Mucosa of gallbladder (tissue), 1 donor: ENCODE results near the gene SIRPA. TPM values are rescaled to one million over a fixed set of nuclear protein-coding genes. Genes with fewer than 3 reads are reported as not detected.

Experiments used
- DNase-seq: peaks from one replicate; pipeline ENCODE4 v3.0.0-alpha.2; 2020; ENCODE audit warnings: low spot score
- total RNA-seq: library from RNA; stranded (reverse); gene quantifications from one replicate; pipeline ENCODE4 v1.2.1, GENCODE V29; 2021
- donor health status: DM: no; HTN: no; CAD: no.

The SIRPA gene
- total RNA-seq, 1 donor from 2014 or later = 53.4 TPM

DNA sequence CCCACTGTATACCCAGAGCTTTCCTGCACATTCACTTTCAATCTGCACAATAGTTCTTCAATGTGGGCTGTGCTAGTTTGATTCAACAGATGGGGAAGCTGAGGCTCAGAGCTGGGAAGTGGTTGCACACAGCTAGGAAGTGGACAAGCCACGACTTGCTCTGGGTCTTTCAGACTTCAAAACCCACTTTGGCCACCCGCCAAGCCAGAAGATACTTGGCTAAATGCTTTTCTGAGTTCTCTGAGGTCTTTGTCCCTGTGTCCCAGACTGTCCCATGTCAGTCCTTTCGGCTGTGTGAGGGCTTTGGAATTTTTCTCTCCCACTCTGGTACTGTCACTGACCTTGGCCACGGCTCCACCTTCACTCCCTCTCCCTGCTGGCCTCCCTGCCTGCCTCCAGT is 88.1 kb downstream of the SIRPA start:
- no peak for DNase-seq

DNA sequence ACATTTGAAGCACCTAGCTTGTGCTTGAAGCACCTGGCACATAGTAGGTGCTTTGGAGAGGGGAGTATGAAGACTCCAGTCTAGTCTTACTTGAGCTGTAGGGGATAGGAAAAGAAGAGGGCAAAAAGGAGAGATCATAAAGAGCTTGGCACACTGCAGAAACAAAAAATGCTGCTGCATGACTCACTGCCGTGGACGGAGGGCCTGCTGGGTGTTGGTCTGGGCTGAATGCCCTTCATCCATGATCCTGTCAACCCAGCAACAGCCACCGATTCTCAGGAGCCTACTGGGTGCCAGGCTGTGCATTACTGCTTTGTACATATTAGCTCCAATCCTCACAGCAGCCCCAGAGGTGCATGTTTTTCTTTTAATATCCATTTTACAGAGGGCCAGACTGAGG is 92.6 kb downstream of the SIRPA start:
- no peak for DNase-seq

Other genes with a start within 250 kb of the SIRPA start
- 1.2 TPM for gene SIRPG, start 237.6 kb upstream of the SIRPA start, total RNA-seq
- not detected for gene PDYN, start 98.7 kb downstream of the SIRPA start, total RNA-seq
- gene STK35, start 206.4 kb downstream of the SIRPA start, total RNA-seq = 21.0 TPM